Aorta (tissue), 5 donors: ENCODE data around the gene TMEM31. TPM values are rescaled to one million over a fixed set of nuclear protein-coding genes. Genes with fewer than 3 reads are reported as not detected.
"Not testable (repeated sequence)": the region's sequence is repeated elsewhere in the genome, so short reads cannot be mapped to it uniquely, and the experiment has no call there.

Experiments used
- ATAC-seq: fragments of 200-7000 bp; cut with Tn5 transposase; one replicate; pipeline ENCODE4 v1.9.1; 2022; ENCODE audit warnings: moderate library complexity; ENCODE audit not compliant: low FRiP score
- DNase-seq, 2 donors: peaks; one replicate each; pipeline ENCODE4 v3.0.0-alpha.2; 2020
- H3K27ac ChIP-seq, 2 donors: one replicate each; pipeline ENCODE4 v1.5.1; 2013; ENCODE audit warnings: low read length in 2 of 2, mild to moderate bottlenecking in 2 of 2, moderate library complexity in 2 of 2, control low read depth in 1 of 2, inconsistent platforms in 1 of 2, low read depth in 1 of 2
- H3K27me3 ChIP-seq, 2 donors: one replicate each; pipeline ENCODE4 v1.6.1; 2013; ENCODE audit warnings: control low read depth in 1 of 2, low read length in 1 of 2, mild to moderate bottlenecking in 1 of 2, moderate library complexity in 1 of 2; ENCODE audit not compliant: insufficient read depth in 2 of 2, control insufficient read depth in 1 of 2
- H3K36me3 ChIP-seq, 2 donors: one replicate each; pipeline ENCODE4 v1.6.1; 2013; ENCODE audit warnings: control low read depth in 1 of 2, low read length in 1 of 2, mild to moderate bottlenecking in 1 of 2; ENCODE audit not compliant: insufficient read depth in 2 of 2, control insufficient read depth in 1 of 2
- H3K4me1 ChIP-seq, 2 donors: one replicate each; pipeline ENCODE4 v1.6.1; 2013; ENCODE audit warnings: low read length in 2 of 2, control low read depth in 1 of 2, mild to moderate bottlenecking in 1 of 2, moderate library complexity in 1 of 2; ENCODE audit not compliant: insufficient read depth in 2 of 2, control insufficient read depth in 1 of 2
- H3K4me3 ChIP-seq, 2 donors: one replicate each; pipeline ENCODE4 v1.5.1; 2013; ENCODE audit warnings: low read length in 2 of 2, control low read depth in 1 of 2, mild to moderate bottlenecking in 1 of 2
- H3K9me3 ChIP-seq: one replicate; pipeline ENCODE4 v1.6.1; 2013; ENCODE audit warnings: mild to moderate bottlenecking, low read length; ENCODE audit not compliant: control insufficient read depth
- WGBS, 2 donors: extraction: QIAGEN DNeasy Blood & Tissue Kit; methylation state at CpG; one replicate each; pipeline ENCODE4 v1.1.7; 2013; 5-methylcytosine and 5-hydroxymethylcytosine counted together
- intact Hi-C, 2 donors: fragments of 100-400 bp; cut with DNase I; formaldehyde crosslinking; loops; one replicate each; pipeline versions ENCODE4 v1.14.2 to v1.15.0; 2022
- polyA plus RNA-seq, 2 donors: library from polyadenylated mRNA; stranded (reverse); fragments of 200-250 nt; gene quantifications; one replicate each; pipeline ENCODE4 v1.2.3, GENCODE V29; 2013
- total RNA-seq, 2 donors: library from RNA; stranded (reverse); fragmentation: NEBNext Ultra II Directional; extraction: Animal tissue kit (Norgen Biotek cat#: 25700); gene quantifications; one replicate each; pipeline ENCODE4 v1.2.1, GENCODE V29; 2021
- donor health status: healthy with polysubstance abuse.
- donor health status: Bipolar disorder and iron deficiency.
- donor health status: DM: no; HTN: no; CAD: no.
- donor health status: DM: no; HTN: no; CAD: no.
- donor health status: DM: yes; HTN: yes; CAD: no.

The TMEM31 gene
- total and polyA plus RNA-seq, 4 donors, result not detected

DNA sequence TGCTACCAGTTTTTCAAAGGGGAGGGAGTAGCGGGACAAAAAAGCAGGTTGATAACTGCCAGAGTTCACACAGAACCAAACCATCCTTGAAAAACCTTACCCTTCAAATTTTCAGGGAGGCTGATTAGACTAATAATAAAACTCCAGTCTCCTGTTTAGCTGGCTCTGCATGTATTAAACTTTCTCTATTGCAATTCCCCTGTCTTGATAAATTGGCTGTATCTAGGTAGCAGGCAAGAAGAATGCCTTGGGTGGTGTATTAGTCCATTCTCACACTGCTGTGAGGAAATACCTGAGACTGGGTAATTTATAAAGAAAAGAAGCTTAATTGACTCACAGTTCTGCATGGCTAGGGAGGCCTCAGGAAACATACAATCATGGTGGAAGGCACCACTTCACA lies 47.8 kb downstream of the TMEM31 start:
- H3K27me3 ChIP-seq, result no peaks in the 10 kb centered on the region
- H3K4me3 ChIP-seq, result no peak overlapping the region
- WGBS, 2 donors, result 98 to 100% methylated on average over 1 of the region's 1 CpG
- H3K4me1 ChIP-seq, result no peaks in the 10 kb centered on the region
- H3K9me3 ChIP-seq, result no peaks in the 10 kb centered on the region
- intact Hi-C loops, result no loop called here
- H3K36me3 ChIP-seq, result no peaks in the 10 kb centered on the region
- DNase-seq (no peak), ATAC-seq (no peak)
- H3K27ac ChIP-seq, result no peak overlapping the region

GRCh38 chrX:103763541-103763940 lies 52.8 kb downstream of the TMEM31 start:
- H3K27me3 ChIP-seq, H3K27ac ChIP-seq, H3K4me3 ChIP-seq, ATAC-seq, intact Hi-C loops, H3K4me1 ChIP-seq, H3K36me3 ChIP-seq, DNase-seq, H3K9me3 ChIP-seq: not testable (repeated sequence)
- WGBS, 2 donors, result 73 to 88% methylated on average over 5 of the region's 5 CpGs

Other genes starting within 250 kb of the TMEM31 start
- gene RAB40A, start 191.4 kb upstream of the TMEM31 start, total RNA-seq, result 1 to 10 TPM; 1.3 to 1.8 TPM
- gene RAB40A, start 191.4 kb upstream of the TMEM31 start, polyA plus RNA-seq, result 1 to 10 TPM in 1 of 2 donors, not detected in 1; 3.5 TPM
- gene TCEAL4, start 125.4 kb upstream of the TMEM31 start, total RNA-seq, result 100 to 1,000 TPM in 1 of 2 donors, 10 to 100 TPM in 1; 97.2 to 187 TPM
- gene TCEAL4, start 125.4 kb upstream of the TMEM31 start, polyA plus RNA-seq, result 1,000 to 10,000 TPM; 1,036 to 1,452 TPM
- 10 to 100 TPM; 34.6 to 77.3 TPM for gene TCEAL3, start 102.9 kb upstream of the TMEM31 start, total RNA-seq
- gene TCEAL3, start 102.9 kb upstream of the TMEM31 start, polyA plus RNA-seq, result 100 to 1,000 TPM; 249 to 392 TPM
- 10 to 100 TPM; 37.0 to 73.9 TPM for gene TCEAL1, start 81.9 kb upstream of the TMEM31 start, total RNA-seq
- gene TCEAL1, start 81.9 kb upstream of the TMEM31 start, polyA plus RNA-seq, result 100 to 1,000 TPM; 219 to 258 TPM
- gene MORF4L2, start 24.2 kb upstream of the TMEM31 start, total RNA-seq, result 100 to 1,000 TPM; 214 to 399 TPM
- gene MORF4L2, start 24.2 kb upstream of the TMEM31 start, polyA plus RNA-seq, result 100 to 1,000 TPM; 651 to 791 TPM
- 10 to 100 TPM in 1 of 2 donors, 1 to 10 TPM in 1; 7.7 to 21.3 TPM for gene PLP1, start 65.9 kb downstream of the TMEM31 start, total RNA-seq
- gene PLP1, start 65.9 kb downstream of the TMEM31 start, polyA plus RNA-seq, result under 1 TPM; 0.50 to 0.95 TPM
- 1 to 10 TPM; 6.5 to 7.9 TPM for gene RAB9B, start 121.3 kb downstream of the TMEM31 start, total RNA-seq
- gene RAB9B, start 121.3 kb downstream of the TMEM31 start, polyA plus RNA-seq, result 1 to 10 TPM; 1.6 to 5.0 TPM